CD14-positive monocyte (primary cell): Measurements from ENCODE around the gene GAL. TPM values are rescaled to one million over a fixed set of nuclear protein-coding genes. Genes with fewer than 3 reads are reported as not detected.

ENCODE experiments used
- DNase-seq, 3 donors: peaks; one replicate each; pipeline ENCODE4 v3.0.0-alpha.2; 2011 to 2022
- H2AFZ ChIP-seq: 2 replicates; pipeline ENCODE4 v1.6.0; 2012; ENCODE audit warnings: mild to moderate bottlenecking, low read depth, low read length, inconsistent platforms; ENCODE audit not compliant: insufficient read depth, poor library complexity, severe bottlenecking
- H3K27ac ChIP-seq, 2 donors: 1 replicate in 1 of 2; 2 replicates in 1 of 2; pipeline ENCODE4 v1.5.1; 2012 to 2013; ENCODE audit warnings: low read length in 2 of 2, control low read depth in 1 of 2, inconsistent platforms in 1 of 2, low read depth in 1 of 2, mild to moderate bottlenecking in 1 of 2
- H3K27me3 ChIP-seq, 2 donors: one replicate each; pipeline versions ENCODE4 v1.6.0 to v1.6.1; 2011 to 2013; ENCODE audit warnings: low read length in 2 of 2; ENCODE audit not compliant: control insufficient read depth in 2 of 2, insufficient read depth in 2 of 2
- H3K36me3 ChIP-seq, 2 donors: replicated peaks in 1 of 2; 1 replicate in 1 of 2; 2 replicates in 1 of 2; pipeline versions ENCODE4 v1.5.1 to v1.6.1; 2012 to 2013; ENCODE audit warnings: low read length in 2 of 2, control low read depth in 1 of 2, inconsistent platforms in 1 of 2, mild to moderate bottlenecking in 1 of 2; ENCODE audit not compliant: insufficient read depth in 2 of 2, control insufficient read depth in 1 of 2
- H3K4me1 ChIP-seq, 2 donors: 1 replicate in 1 of 2; 2 replicates in 1 of 2; pipeline versions ENCODE4 v1.5.1 to v1.6.1; 2012 to 2013; ENCODE audit warnings: low read length in 2 of 2, control low read depth in 1 of 2, inconsistent platforms in 1 of 2, mild to moderate bottlenecking in 1 of 2, moderate library complexity in 1 of 2; ENCODE audit not compliant: insufficient read depth in 2 of 2, control insufficient read depth in 1 of 2
- H3K4me2 ChIP-seq: replicated peaks from 2 replicates; pipeline ENCODE3; 2012; ENCODE audit warnings: low read length, moderate library complexity, mild to moderate bottlenecking; ENCODE audit not compliant: poor library complexity, severe bottlenecking; ENCODE audit errors: extremely low read depth
- H3K4me3 ChIP-seq, 3 experiments: fragments of 200-600 bp in 1 of 3; sonication (generic) in 1 of 3; replicated peaks in 1 of 3; 1 replicate in 2 of 3; 2 replicates in 1 of 3; pipeline ENCODE4 v1.5.1; 2011 to 2013; ENCODE audit warnings: low read length in 3 of 3, mild to moderate bottlenecking in 3 of 3, control low read depth in 2 of 3, low read depth in 2 of 3, inconsistent platforms in 1 of 3, moderate library complexity in 1 of 3
- H3K79me2 ChIP-seq: 2 replicates; pipeline ENCODE4 v1.6.0; 2012; ENCODE audit warnings: mild to moderate bottlenecking, control low read depth, inconsistent platforms, low read length, moderate library complexity; ENCODE audit not compliant: insufficient read depth
- H3K9ac ChIP-seq: 2 replicates; pipeline ENCODE4 v1.6.0; 2017; ENCODE audit warnings: low read length, mild to moderate bottlenecking; ENCODE audit not compliant: insufficient read depth, poor library complexity, severe bottlenecking
- H3K9me3 ChIP-seq, 2 donors: replicated peaks in 1 of 2; 1 replicate in 1 of 2; 2 replicates in 1 of 2; pipeline versions ENCODE4 v1.5.1 to v1.6.1; 2012 to 2013; ENCODE audit warnings: low read length in 2 of 2, control low read depth in 1 of 2; ENCODE audit not compliant: control insufficient read depth in 1 of 2, insufficient read depth in 1 of 2
- H4K20me1 ChIP-seq: 2 replicates; pipeline ENCODE4 v1.6.0; 2012; ENCODE audit warnings: mild to moderate bottlenecking, low read length, control low read depth, moderate library complexity; ENCODE audit not compliant: insufficient read depth
- H3K27ac Mint-ChIP-seq, 7 donors: one replicate each; pipeline ENCODE4 v1.8.0; 2020; ENCODE audit warnings: mild to moderate bottlenecking in 7 of 7, mixed read lengths in 7 of 7, moderate library complexity in 6 of 7, inconsistent platforms in 2 of 7
- H3K27me3 Mint-ChIP-seq, 3 donors: one replicate each; pipeline ENCODE4 v1.8.0; 2021 to 2022; ENCODE audit warnings: low read depth in 3 of 3, mild to moderate bottlenecking in 3 of 3, mixed read lengths in 3 of 3, moderate library complexity in 3 of 3, inconsistent platforms in 1 of 3
- H3K36me3 Mint-ChIP-seq, 2 donors: one replicate each; pipeline ENCODE4 v1.8.0; 2020; ENCODE audit warnings: mixed read lengths in 2 of 2, inconsistent platforms in 1 of 2, mild to moderate bottlenecking in 1 of 2
- H3K4me1 Mint-ChIP-seq: one replicate; pipeline ENCODE4 v1.8.0; 2020; ENCODE audit warnings: mild to moderate bottlenecking, mixed read lengths
- H3K4me3 Mint-ChIP-seq, 2 donors: one replicate each; pipeline ENCODE4 v1.8.0; 2020; ENCODE audit warnings: mild to moderate bottlenecking in 2 of 2, mixed read lengths in 2 of 2, moderate library complexity in 1 of 2
- H3K9me3 Mint-ChIP-seq, 7 donors: one replicate each; pipeline ENCODE4 v1.8.0; 2020 to 2022; ENCODE audit warnings: mixed read lengths in 7 of 7, mild to moderate bottlenecking in 6 of 7, moderate library complexity in 6 of 7, inconsistent platforms in 2 of 7
- WGBS: methylation state at CpG from one replicate; pipeline ENCODE4 v1.1.5; 2013; ENCODE audit warnings: missing lambda C conversion rate; ENCODE audit not compliant: insufficient coverage; 5-methylcytosine and 5-hydroxymethylcytosine counted together
- intact Hi-C, 2 donors: fragments of 100-400 bp; cut with micrococcal nuclease; formaldehyde crosslinking; loops; one replicate each; pipeline versions ENCODE4 v1.15.0 to v1.15.1; 2023
- polyA plus RNA-seq, 3 donors: library from polyadenylated mRNA; depleted of rRNA in 1 of 3; unstranded in 2 of 3; stranded (reverse) in 1 of 3; fragments of 300-500 nt in 2 of 3; fragments of >200 nt in 1 of 3; fragmentation: Illumina TruSeq in 2 of 3; gene quantifications; 1 replicate in 2 of 3; 2 replicates in 1 of 3; pipeline ENCODE4 v1.2.3, GENCODE V29; 2012 to 2021
- TF ChIP-seq, protein P1 (sequence below): fragments of 200-600 bp; IDR thresholded peaks from one replicate; pipeline ENCODE4 v1.8.0; 2022; ENCODE audit warnings: antibody characterized with exemption, mild to moderate bottlenecking

GAL gene
- polyA plus RNA-seq, 3 donors: not detected

DNA sequence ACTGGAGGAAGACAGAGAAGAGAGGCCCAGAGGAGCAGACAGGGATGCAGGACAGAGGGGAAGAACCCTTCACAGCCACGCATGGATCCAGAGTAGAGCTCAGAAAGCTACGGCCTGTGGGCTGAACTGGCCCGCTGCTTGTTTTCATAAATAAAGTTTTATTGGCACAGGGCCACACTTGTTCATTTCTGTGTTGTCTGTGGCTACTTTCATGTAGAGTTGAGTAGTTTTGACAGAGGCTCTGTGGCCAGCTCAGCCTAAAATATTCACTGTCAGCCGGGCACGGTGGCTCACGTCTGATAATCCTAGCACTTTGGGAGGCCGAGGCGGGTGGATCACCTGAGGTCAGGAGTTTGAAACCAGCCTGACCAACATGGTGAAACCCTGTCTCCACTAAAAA, 26.2 kb upstream of the GAL start:
- no peaks in the 10 kb centered on the region for H3K9me3 ChIP-seq
- no peak overlapping the region for H3K4me3 ChIP-seq
- H3K9ac ChIP-seq: no peak overlapping the region
- TF ChIP-seq, protein P1, sequence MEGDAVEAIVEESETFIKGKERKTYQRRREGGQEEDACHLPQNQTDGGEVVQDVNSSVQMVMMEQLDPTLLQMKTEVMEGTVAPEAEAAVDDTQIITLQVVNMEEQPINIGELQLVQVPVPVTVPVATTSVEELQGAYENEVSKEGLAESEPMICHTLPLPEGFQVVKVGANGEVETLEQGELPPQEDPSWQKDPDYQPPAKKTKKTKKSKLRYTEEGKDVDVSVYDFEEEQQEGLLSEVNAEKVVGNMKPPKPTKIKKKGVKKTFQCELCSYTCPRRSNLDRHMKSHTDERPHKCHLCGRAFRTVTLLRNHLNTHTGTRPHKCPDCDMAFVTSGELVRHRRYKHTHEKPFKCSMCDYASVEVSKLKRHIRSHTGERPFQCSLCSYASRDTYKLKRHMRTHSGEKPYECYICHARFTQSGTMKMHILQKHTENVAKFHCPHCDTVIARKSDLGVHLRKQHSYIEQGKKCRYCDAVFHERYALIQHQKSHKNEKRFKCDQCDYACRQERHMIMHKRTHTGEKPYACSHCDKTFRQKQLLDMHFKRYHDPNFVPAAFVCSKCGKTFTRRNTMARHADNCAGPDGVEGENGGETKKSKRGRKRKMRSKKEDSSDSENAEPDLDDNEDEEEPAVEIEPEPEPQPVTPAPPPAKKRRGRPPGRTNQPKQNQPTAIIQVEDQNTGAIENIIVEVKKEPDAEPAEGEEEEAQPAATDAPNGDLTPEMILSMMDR: no peak
- H3K36me3 ChIP-seq: no peaks in the 10 kb centered on the region
- H3K79me2 ChIP-seq: no peaks in the 10 kb centered on the region
- no peak overlapping the region for H2AFZ ChIP-seq
- no peak overlapping the region for H3K4me2 ChIP-seq
- no peaks in the 10 kb centered on the region for H3K36me3 Mint-ChIP-seq
- H3K27me3 Mint-ChIP-seq: peaks cover 0 to 8% (median 2%) of the 10 kb centered on the region in 3 donors
- intact Hi-C loops: no loop called here
- 97% methylated on average over 3 of the region's 8 CpGs for WGBS
- no peak overlapping the region for H3K4me3 Mint-ChIP-seq
- H3K4me1 Mint-ChIP-seq: peaks cover under 1% of the 10 kb centered on the region
- DNase-seq: no peak
- peaks cover 0 to 11% (median 2%) of the 10 kb centered on the region in 7 donors for H3K9me3 Mint-ChIP-seq
- H4K20me1 ChIP-seq: no peaks in the 10 kb centered on the region
- no peaks in the 10 kb centered on the region for H3K4me1 ChIP-seq
- no peak overlapping the region for H3K27ac ChIP-seq
- no peaks in the 10 kb centered on the region for H3K27me3 ChIP-seq
- H3K27ac Mint-ChIP-seq: no peak overlapping the region

DNA sequence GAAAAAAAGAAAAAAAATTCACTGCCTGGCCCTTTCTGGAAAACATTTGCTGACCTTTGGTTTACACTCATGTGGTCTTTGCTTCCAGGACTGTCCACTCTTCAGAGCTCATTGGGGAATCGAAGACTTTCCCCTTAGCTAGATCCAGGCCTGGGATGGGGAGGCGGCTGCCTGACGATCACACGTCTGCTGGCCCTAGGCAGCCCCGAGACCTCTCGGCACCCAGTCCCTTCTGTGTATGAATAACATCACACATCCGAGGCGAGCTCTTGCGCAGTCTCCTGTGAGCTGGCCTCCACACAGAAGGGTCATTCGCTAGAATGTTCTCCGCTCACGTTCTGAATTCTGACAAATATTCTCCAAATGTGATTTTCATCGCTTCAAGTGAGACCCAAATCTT, 25.7 kb upstream of the GAL start:
- H3K9ac ChIP-seq: no peak overlapping the region
- H3K36me3 Mint-ChIP-seq: no peaks in the 10 kb centered on the region
- peaks cover 0 to 14% (median 2%) of the 10 kb centered on the region in 7 donors for H3K9me3 Mint-ChIP-seq
- no peaks in the 10 kb centered on the region for H3K4me1 ChIP-seq
- 94% methylated on average over 12 of the region's 13 CpGs for WGBS
- no peak overlapping the region for H3K4me3 ChIP-seq
- H3K4me2 ChIP-seq: no peak overlapping the region
- no peaks in the 10 kb centered on the region for H3K9me3 ChIP-seq
- H3K79me2 ChIP-seq: no peaks in the 10 kb centered on the region
- intact Hi-C loops: no loop called here
- DNase-seq: no peak
- no peak overlapping the region for H2AFZ ChIP-seq
- no peaks in the 10 kb centered on the region for H4K20me1 ChIP-seq
- H3K36me3 ChIP-seq: no peaks in the 10 kb centered on the region
- H3K4me3 Mint-ChIP-seq: no peak overlapping the region
- TF ChIP-seq, protein P1: no peak
- H3K27ac Mint-ChIP-seq: no peak overlapping the region
- peaks cover 0 to 8% (median 2%) of the 10 kb centered on the region in 3 donors for H3K27me3 Mint-ChIP-seq
- H3K27ac ChIP-seq: no peak overlapping the region
- H3K27me3 ChIP-seq: no peaks in the 10 kb centered on the region
- no peaks in the 10 kb centered on the region for H3K4me1 Mint-ChIP-seq
